GM18526 (cell line): ENCODE results near the gene MYO1D.

Source experiments
- POLR2A ChIP-seq: IDR thresholded peaks from 3 replicates; pipeline ENCODE4 v1.6.1; 2011; ENCODE audit not compliant: insufficient read length; ENCODE audit errors: extremely low read depth

MYO1D gene

GRCh38 chr17:32623196-32623595, 253.7 kb downstream of the MYO1D start:
- TF ChIP-seq POLR2A = no peak

GRCh38 chr17:32622540-32622939, 254.4 kb downstream of the MYO1D start:
- no peak for TF ChIP-seq POLR2A

GRCh38 chr17:32621612-32622312, 255.2 kb downstream of the MYO1D start:
- no peak for TF ChIP-seq POLR2A

DNA sequence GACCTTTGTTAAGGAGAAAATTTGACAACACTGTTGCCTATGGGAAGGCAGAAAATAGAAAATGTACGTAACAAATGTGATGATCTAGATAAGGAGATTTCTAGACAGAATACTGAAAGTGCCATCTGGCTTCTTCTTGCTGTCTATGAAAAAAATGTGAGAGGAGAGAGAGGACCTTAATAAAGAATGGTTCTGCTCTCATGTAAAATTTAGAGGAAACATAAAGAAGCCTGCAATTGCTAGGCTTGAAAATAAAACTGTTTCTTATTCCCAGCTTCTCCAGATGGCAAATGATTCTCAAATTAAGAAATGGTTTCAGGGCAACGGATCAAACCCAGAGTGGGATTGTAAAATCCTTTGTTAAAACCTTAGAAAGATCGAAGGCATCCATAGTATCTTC, 261.6 kb downstream of the MYO1D start:
- TF ChIP-seq POLR2A = no peak

- TF ChIP-seq POLR2A = no peak
These were observed 266.0 kb downstream of the MYO1D start for GRCh38 chr17:32610943-32611342.

DNA sequence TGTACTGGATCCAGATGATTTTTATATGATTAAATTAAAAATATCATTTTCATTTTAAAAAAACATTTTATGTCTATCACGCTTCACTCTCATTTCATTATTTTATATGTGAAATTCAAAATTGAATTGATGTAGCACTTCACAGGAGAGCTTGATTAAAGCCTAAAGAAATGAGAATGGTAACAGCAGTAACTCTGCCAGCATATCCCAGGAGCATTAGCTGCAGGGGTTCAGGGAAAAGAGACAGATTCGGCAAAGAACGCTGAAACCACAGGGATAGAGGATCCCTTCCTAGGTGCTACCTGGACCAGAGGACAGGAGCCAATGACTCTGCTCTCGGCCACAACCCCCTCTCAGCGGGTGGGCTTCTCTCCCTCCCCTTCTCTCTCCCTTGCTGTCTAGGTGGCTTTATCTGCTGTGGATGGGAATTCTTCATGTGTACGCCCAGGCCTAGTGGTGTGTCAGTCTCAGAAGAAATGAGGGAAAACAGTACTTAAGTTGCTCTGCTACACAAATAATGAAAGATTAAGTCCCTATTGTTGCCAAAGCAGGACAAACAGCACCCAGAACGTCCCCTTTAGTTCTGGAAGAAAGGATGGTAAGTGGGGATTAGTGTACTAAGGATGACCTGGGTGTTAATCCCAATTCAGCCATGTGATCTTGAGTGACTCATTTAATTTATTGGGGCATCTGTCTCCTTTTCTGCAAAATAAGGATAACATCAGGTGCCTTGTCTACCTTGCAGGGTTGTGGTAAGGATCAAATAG, 266.9 kb downstream of the MYO1D start:
- TF ChIP-seq POLR2A = no peak

DNA sequence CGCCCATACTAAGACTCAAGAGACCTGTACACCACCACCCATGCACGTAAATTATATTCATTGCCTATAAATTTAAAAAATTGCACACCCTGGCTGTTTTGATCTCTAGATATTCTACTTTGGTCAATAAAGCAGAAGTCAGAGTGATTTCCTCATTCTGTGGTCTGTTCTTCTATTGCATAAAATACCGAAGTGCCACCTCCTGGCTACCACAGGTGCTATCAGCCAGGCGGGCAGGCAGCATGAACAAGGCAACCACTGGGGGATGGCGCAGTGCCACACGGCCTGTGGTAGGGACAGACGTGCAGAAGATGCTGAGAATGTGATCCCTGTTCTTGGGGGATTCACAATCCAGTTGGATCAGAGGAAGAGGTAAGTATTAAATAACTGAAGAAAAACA, 267.8 kb downstream of the MYO1D start:
- no peak for TF ChIP-seq POLR2A

GRCh38 chr17:32608267-32608666, 268.7 kb downstream of the MYO1D start:
- no peak for TF ChIP-seq POLR2A

DNA sequence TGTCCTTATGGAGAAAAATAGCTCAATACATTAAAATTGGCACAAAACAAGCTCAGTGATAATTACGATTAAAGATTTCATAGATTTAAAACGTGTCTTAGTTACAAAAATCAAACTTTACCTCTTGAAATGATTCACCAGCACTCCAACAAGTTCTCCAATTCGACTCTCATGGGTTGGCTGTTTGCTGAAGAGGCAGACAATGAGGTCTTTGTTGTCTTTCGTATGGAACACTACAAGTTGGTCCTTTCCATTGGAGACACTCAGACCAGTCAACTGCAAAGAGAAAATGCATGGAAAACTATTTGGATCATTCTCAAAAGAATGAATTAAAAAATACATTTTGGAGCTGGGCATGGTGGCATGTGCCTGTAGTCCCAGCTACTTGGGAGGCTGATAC, 272.0 kb downstream of the MYO1D start:
- TF ChIP-seq POLR2A = no peak

DNA sequence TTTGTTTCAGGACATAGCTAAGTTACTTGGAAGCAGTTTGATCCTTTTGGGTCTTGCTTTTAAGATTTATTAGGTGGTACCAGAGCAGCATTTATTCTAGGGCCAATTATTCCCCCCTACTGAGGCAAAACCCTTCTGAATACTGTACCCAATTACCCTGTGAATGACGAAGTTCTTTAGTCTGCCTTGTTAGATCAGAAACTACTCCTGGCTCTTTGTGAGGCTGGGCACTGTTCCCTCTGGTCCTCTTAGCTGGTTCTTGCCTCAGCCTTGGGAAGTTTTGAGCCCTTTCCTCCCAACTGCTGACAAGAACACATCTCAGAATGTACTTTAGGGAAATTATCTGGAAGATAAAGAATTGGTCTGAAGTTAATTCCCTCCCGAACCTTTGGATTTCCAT, 274.5 kb downstream of the MYO1D start:
- no peak for TF ChIP-seq POLR2A

DNA sequence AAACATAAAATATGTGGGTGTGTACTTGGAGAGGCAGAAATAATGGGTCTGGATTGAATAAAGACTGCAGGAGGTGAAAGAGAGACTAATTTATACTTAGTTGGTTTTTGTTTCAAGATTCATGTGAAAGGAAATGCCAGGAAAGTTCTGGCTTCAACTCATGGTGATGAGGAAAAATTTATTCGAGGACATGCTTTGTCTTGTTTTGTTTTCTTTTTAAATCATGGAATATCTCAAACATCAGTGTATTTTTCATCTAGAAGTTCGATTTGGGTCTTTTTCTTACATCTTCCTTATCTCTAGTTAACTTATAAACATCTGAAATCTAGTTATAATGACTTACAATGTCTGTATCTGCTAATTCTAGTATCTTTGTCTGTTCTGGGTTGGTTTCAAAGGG, 275.1 kb downstream of the MYO1D start:
- TF ChIP-seq POLR2A = no peak

DNA sequence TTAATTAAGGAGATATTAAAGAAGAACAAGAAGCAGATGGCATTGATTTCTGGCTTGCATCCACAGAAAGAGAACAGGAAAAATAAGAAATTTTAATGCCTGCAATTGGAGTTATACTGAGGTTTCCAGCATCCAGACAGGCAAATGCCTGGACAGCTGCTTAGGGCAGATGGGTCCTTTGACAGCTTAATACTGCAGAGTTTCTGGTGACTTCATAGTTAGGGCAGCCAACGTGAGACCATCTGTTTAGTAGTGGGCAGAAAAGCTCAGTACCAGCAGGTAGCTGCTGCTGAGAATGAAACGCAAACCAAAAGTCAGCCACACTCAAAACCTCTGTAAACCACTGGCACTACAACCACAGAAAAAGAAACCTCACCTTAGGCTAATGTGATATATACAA, 280.3 kb downstream of the MYO1D start:
- TF ChIP-seq POLR2A = no peak

- TF ChIP-seq POLR2A = no peak
These were observed 280.7 kb downstream of the MYO1D start for GRCh38 chr17:32596206-32596605.

GRCh38 chr17:32593003-32593402, 283.9 kb downstream of the MYO1D start:
- no peak for TF ChIP-seq POLR2A

DNA sequence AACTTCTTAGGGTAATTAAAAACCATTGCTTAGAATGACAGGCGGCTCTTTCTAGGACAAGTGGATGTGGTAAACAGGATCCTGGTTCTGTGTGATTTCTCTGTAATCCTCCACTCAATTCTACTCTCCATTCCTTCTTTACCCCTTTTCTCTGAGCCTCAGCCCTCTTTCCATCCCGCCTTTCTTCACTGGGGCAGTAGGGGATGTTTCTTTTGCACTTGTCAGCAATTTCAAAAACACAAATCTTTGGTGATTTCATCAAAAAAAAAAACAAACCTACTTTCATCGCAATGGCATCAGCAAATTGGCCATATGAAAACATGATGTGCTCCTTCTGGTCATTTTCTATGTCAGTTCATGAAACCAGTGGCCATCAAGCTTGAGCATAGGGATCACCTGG, 285.5 kb downstream of the MYO1D start:
- no peak for TF ChIP-seq POLR2A

DNA sequence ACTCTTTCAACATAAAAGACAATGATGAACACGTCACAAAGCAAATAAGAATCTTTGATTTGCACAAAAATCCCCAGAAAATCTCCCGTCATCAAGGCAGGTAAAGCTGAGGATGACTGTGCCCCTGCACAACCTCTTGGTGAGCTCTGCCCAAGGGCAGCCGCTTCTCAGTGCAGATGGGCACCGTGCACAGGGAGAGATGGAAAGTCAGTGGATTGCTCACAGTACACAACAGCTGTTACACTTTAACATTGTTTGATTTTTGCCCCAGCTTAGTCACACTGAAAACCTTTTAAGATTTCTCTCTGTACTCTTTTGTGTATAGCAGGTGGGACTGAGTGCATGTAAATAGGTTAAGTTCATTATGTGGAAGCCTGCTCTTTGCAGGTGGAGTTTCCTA, 285.9 kb downstream of the MYO1D start:
- no peak for TF ChIP-seq POLR2A

- no peak for TF ChIP-seq POLR2A
These were observed 287.9 kb downstream of the MYO1D start for GRCh38 chr17:32588982-32589381.
